ENCODE measurements around the gene PIH1D1.
A peak's percentile ranks its signal among the peaks of the same experiment; 100 is the strongest.

The PIH1D1 gene

DNA sequence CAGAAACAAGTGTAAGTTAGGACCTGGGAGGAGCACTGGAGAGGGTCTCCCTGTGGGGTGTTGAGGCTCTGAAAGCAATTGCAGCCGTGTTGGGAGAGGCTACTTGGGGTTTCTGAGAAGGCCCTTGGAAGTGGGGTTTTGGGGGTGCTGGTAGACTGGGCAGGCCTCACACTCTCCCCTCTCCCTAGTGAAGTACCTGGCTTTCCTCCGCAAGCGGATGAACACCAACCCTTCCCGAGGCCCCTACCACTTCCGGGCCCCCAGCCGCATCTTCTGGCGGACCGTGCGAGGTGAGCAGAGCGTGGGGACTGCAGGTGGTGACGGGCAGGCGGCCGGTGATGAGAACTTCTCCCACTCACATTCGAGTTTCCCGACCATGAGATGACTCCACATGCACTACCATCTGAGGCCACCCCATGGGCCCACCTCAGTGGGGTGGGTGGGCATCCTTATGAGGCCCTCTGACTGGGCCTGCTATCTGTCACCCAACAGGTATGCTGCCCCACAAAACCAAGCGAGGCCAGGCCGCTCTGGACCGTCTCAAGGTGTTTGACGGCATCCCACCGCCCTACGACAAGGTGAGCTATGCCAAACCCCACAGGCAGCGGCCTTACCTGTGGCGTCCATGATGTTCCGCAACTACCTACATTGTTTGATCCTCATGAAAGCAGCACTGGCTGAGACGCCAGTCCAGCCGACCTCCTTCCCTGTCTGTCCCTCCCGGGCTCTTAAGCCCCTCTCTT, 38.8 kb upstream of the PIH1D1 start:
- no peak overlapping the region for H3K9ac ChIP-seq (ENCODE audit: low read length in 2 of 2)
- H3K9me3 ChIP-seq (ENCODE audit: control insufficient read depth in 2 of 2, low read length in 2 of 2) = no peaks in the 10 kb centered on the region
- H3K27me3 ChIP-seq (ENCODE audit: control insufficient read depth in 1 of 2, insufficient read depth in 2 of 2, low read length in 2 of 2) = no peaks in the 10 kb centered on the region
- peak overlapping the region; percentile 94 for H3K27ac ChIP-seq (ENCODE audit: low read length)
- H3K4me1 ChIP-seq (ENCODE audit: control insufficient read depth, insufficient read depth, low read length) = peaks cover 25% of the 10 kb centered on the region
- peaks cover 33 to 35% of the 10 kb centered on the region in 2 donors for H3K36me3 ChIP-seq (ENCODE audit: control insufficient read depth in 2 of 2, insufficient read depth in 2 of 2, low read length in 2 of 2)
- H3K4me3 ChIP-seq (ENCODE audit: low read length in 2 of 2) = peak overlapping the region in 1 of 2 donors; percentile 100

- Histone ChIP-seq H3K9ac (ENCODE audit: low read length in 2 of 2) (peak overlapping the region; percentile 3 to 99), H3K36me3 (ENCODE audit: control insufficient read depth in 2 of 2, insufficient read depth in 2 of 2, low read length in 2 of 2) (peaks cover 33 to 35% of the 10 kb centered on the region in 2 donors), H3K4me3 (ENCODE audit: low read length in 2 of 2) (peak overlapping the region; percentile 98 to 100), H3K27ac (ENCODE audit: low read length) (peak overlapping the region; percentile 94), H3K4me1 (ENCODE audit: control insufficient read depth, insufficient read depth, low read length) (peaks cover 25% of the 10 kb centered on the region), H3K27me3 (ENCODE audit: control insufficient read depth in 1 of 2, insufficient read depth in 2 of 2, low read length in 2 of 2) (no peaks in the 10 kb centered on the region), H3K9me3 (ENCODE audit: control insufficient read depth in 2 of 2, low read length in 2 of 2) (no peaks in the 10 kb centered on the region)
These were observed 38.1 kb upstream of the PIH1D1 start for GRCh38 chr19:49489601-49490167.

- Histone ChIP-seq H3K9ac (ENCODE audit: low read length in 2 of 2) (peak overlapping the region; percentile 99), H3K36me3 (ENCODE audit: control insufficient read depth in 2 of 2, insufficient read depth in 2 of 2, low read length in 2 of 2) (peaks cover 33 to 35% of the 10 kb centered on the region in 2 donors), H3K27ac (ENCODE audit: low read length) (peak overlapping the region; percentile 94), H3K4me1 (ENCODE audit: control insufficient read depth, insufficient read depth, low read length) (peaks cover 25% of the 10 kb centered on the region), H3K27me3 (ENCODE audit: control insufficient read depth in 1 of 2, insufficient read depth in 2 of 2, low read length in 2 of 2) (no peaks in the 10 kb centered on the region), H3K4me3 (ENCODE audit: low read length in 2 of 2) (peak overlapping the region; percentile 98 to 100), H3K9me3 (ENCODE audit: control insufficient read depth in 2 of 2, low read length in 2 of 2) (no peaks in the 10 kb centered on the region)
These were observed 37.4 kb upstream of the PIH1D1 start for GRCh38 chr19:49488863-49489537.

DNA sequence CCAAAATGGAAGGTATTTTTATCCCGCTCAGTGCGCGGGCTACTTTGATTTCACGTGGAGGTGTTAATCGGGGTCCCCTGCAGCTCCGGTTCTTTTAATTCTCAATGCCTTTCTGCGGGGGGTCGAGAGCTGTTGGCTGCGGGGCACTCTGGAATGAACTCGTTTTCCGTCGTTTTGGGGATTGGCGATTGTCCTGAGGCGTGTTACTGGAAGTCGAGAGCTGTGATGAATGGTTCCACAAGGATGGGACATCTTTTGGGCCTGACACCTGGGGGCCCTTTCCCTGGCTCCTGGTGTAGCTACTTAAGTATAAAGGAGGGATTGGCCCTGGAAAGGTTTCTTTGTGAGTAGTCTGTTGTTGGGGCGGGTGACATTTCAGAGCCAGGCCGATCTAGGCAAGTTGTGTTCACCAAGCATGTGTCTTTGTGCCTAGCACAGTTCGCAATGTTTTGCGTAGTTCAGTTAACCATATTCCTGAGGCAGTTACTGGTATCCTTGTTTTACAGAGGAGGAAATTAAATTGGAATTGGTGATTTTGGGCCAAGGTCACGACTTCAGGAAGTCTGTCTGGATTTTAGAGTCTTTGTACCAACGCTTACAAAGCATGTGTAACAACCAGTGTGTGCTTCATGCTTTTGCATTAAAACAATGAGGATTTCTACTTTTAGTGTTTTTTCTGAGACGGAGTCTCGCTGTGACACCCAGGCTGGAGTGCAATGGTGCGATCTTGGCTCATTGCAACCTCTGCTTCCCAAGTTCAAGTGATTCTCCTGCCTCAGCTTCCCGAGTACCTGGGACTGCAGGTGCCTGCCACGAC, 36.6 kb upstream of the PIH1D1 start:
- no peaks in the 10 kb centered on the region for H3K27me3 ChIP-seq (ENCODE audit: control insufficient read depth in 1 of 2, insufficient read depth in 2 of 2, low read length in 2 of 2)
- no peaks in the 10 kb centered on the region for H3K9me3 ChIP-seq (ENCODE audit: control insufficient read depth in 2 of 2, low read length in 2 of 2)
- peaks cover 33 to 35% of the 10 kb centered on the region in 2 donors for H3K36me3 ChIP-seq (ENCODE audit: control insufficient read depth in 2 of 2, insufficient read depth in 2 of 2, low read length in 2 of 2)
- peaks cover 25% of the 10 kb centered on the region for H3K4me1 ChIP-seq (ENCODE audit: control insufficient read depth, insufficient read depth, low read length)
- H3K4me3 ChIP-seq (ENCODE audit: low read length in 2 of 2) = peak overlapping the region; percentile 98 to 100
- peak overlapping the region; percentile 94 for H3K27ac ChIP-seq (ENCODE audit: low read length)
- H3K9ac ChIP-seq (ENCODE audit: low read length in 2 of 2) = peak overlapping the region; percentile 99

DNA sequence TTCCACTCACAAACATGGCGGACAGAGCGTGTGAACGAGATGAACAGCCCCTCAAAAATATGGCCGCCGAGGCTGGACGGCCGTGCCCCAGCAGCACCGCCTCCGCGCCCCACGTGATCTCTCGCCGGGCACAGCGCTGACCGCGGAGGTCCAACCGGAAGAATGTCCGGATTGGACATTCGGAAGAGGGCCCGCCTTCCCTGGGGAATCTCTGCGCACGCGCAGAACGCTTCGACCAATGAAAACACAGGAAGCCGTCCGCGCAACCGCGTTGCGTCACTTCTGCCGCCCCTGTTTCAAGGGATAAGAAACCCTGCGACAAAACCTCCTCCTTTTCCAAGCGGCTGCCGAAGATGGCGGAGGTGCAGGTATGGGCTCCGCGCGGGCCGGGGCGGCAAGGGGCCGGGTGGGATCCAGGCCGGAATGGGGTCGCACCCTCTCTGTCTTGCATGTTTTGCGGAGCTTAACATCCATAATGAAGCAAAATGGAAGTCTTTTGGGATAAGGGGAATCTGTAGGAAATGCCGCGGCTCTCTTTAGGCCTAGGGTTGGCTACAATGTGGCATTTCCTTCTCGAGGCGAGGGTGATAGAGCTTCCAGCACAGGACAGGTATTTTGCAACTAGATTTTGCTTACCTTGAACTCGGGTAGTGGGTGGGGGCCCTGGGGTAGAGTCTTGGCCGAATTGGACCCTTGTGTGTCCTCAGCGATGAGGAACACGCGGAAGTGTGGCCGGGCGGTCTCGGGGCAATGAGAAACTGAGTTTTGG, 35.8 kb upstream of the PIH1D1 start, which contains the start of gene RPL13A:
Gene RPL13A (plus strand): TSS at position 332 of the 769 bp plus-strand sequence. CDS start 22 bp downstream, at position 354.
- Histone ChIP-seq H3K36me3 (ENCODE audit: control insufficient read depth in 2 of 2, insufficient read depth in 2 of 2, low read length in 2 of 2) (peaks cover 28 to 29% of the 10 kb centered on the region in 2 donors), H3K9me3 (ENCODE audit: control insufficient read depth in 2 of 2, low read length in 2 of 2) (no peaks in the 10 kb centered on the region), H3K9ac (ENCODE audit: low read length in 2 of 2) (peak within 1 kb of the TSS; percentile 99), H3K4me3 (ENCODE audit: low read length in 2 of 2) (peak within 1 kb of the TSS; percentile 98 to 100), H3K4me1 (ENCODE audit: control insufficient read depth, insufficient read depth, low read length) (peaks cover 25% of the 10 kb centered on the region), H3K27ac (ENCODE audit: low read length) (peak within 1 kb of the TSS; percentile 94), H3K27me3 (ENCODE audit: control insufficient read depth in 1 of 2, insufficient read depth in 2 of 2, low read length in 2 of 2) (no peaks in the 10 kb centered on the region)

- peak overlapping the region in 1 of 2 donors; percentile 100 for H3K4me3 ChIP-seq (ENCODE audit: low read length in 2 of 2)
- H3K9me3 ChIP-seq (ENCODE audit: control insufficient read depth in 2 of 2, low read length in 2 of 2) = no peaks in the 10 kb centered on the region
- H3K36me3 ChIP-seq (ENCODE audit: control insufficient read depth in 2 of 2, insufficient read depth in 2 of 2, low read length in 2 of 2) = peaks cover 22 to 24% of the 10 kb centered on the region in 2 donors
- peak overlapping the region; percentile 70 for H3K27ac ChIP-seq (ENCODE audit: low read length)
- H3K27me3 ChIP-seq (ENCODE audit: control insufficient read depth in 1 of 2, insufficient read depth in 2 of 2, low read length in 2 of 2) = no peaks in the 10 kb centered on the region
- H3K9ac ChIP-seq (ENCODE audit: low read length in 2 of 2) = peak overlapping the region in 1 of 2 donors; percentile 51
- H3K4me1 ChIP-seq (ENCODE audit: control insufficient read depth, insufficient read depth, low read length) = peaks cover 25% of the 10 kb centered on the region
These were observed 35.2 kb upstream of the PIH1D1 start for GRCh38 chr19:49486710-49487276.

DNA sequence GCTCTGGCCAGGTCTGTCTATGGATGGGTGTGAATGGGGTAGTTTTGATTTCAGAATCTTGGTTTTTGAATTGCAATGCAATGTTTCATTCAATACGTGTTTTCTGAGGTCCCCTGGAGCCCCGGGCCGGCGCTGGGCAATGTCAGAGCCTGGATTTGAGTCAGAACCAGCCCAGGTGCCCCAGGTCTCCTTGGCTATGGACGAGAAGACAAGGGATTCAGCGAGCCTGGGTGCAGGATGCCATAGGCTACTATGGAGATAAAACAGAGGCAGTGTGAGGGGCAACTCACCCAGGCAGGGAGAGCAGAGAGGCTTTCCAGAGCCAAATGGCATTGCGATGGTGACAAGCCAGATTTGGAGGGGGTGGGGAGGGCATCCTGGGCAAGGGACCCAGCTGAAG, 34.6 kb upstream of the PIH1D1 start:
- no peaks in the 10 kb centered on the region for H3K27me3 ChIP-seq (ENCODE audit: control insufficient read depth in 1 of 2, insufficient read depth in 2 of 2, low read length in 2 of 2)
- H3K4me1 ChIP-seq (ENCODE audit: control insufficient read depth, insufficient read depth, low read length) = peaks cover 25% of the 10 kb centered on the region
- no peak overlapping the region for H3K9ac ChIP-seq (ENCODE audit: low read length in 2 of 2)
- no peak overlapping the region for H3K4me3 ChIP-seq (ENCODE audit: low read length in 2 of 2)
- no peaks in the 10 kb centered on the region for H3K9me3 ChIP-seq (ENCODE audit: control insufficient read depth in 2 of 2, low read length in 2 of 2)
- no peak overlapping the region for H3K27ac ChIP-seq (ENCODE audit: low read length)
- H3K36me3 ChIP-seq (ENCODE audit: control insufficient read depth in 2 of 2, insufficient read depth in 2 of 2, low read length in 2 of 2) = peaks cover 17 to 19% of the 10 kb centered on the region in 2 donors

DNA sequence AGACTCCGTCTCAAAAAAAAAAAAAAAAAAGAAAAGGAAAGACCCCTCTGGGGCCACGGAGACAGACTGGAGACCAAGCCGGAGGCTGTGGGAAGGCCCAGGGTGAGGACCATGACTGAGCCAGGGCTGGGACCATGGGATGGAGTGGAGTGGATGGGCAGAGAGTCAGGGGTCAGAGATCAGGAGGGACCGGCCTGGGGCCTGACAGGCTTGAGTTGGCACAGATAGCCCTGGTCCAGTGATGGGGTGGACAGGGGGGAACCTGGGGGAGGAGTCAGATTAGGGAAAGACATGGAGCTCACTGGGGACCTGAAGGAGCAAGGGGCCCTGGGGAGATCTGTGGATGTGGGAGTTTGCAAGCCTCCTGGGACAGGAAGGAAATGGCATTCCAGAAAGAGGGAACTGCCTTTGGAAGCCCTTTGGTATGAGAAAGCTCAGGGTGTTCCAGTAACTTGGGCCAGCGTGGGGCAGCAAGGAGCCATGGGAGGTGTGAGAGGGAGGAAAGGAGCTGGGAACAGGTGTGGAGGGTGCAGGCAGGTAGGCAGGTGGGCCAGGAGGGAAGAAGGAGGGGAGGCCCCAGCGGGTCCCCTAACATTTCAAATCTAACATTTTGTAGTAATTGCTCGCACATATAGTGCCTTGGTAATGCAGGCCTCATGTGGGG, 29.5 kb upstream of the PIH1D1 start:
- Histone ChIP-seq H3K36me3 (ENCODE audit: control insufficient read depth in 2 of 2, insufficient read depth in 2 of 2, low read length in 2 of 2) (no peaks in the 10 kb centered on the region), H3K9ac (ENCODE audit: low read length in 2 of 2) (no peak overlapping the region), H3K4me3 (ENCODE audit: low read length in 2 of 2) (no peak overlapping the region), H3K27me3 (ENCODE audit: control insufficient read depth in 1 of 2, insufficient read depth in 2 of 2, low read length in 2 of 2) (no peaks in the 10 kb centered on the region), H3K27ac (ENCODE audit: low read length) (no peak overlapping the region), H3K4me1 (ENCODE audit: control insufficient read depth, insufficient read depth, low read length) (peaks cover 7% of the 10 kb centered on the region), H3K9me3 (ENCODE audit: control insufficient read depth in 2 of 2, low read length in 2 of 2) (no peaks in the 10 kb centered on the region)

- H3K4me3 ChIP-seq (ENCODE audit: low read length in 2 of 2) = no peak overlapping the region
- no peaks in the 10 kb centered on the region for H3K36me3 ChIP-seq (ENCODE audit: control insufficient read depth in 2 of 2, insufficient read depth in 2 of 2, low read length in 2 of 2)
- no peak overlapping the region for H3K9ac ChIP-seq (ENCODE audit: low read length in 2 of 2)
- peaks cover 12% of the 10 kb centered on the region for H3K4me1 ChIP-seq (ENCODE audit: control insufficient read depth, insufficient read depth, low read length)
- H3K9me3 ChIP-seq (ENCODE audit: control insufficient read depth in 2 of 2, low read length in 2 of 2) = no peaks in the 10 kb centered on the region
- no peak overlapping the region for H3K27ac ChIP-seq (ENCODE audit: low read length)
- H3K27me3 ChIP-seq (ENCODE audit: control insufficient read depth in 1 of 2, insufficient read depth in 2 of 2, low read length in 2 of 2) = no peaks in the 10 kb centered on the region
These were observed 28.5 kb upstream of the PIH1D1 start for GRCh38 chr19:49479975-49480628.
